Suprapubic skin (tissue), 3 donors: ENCODE measurements around the gene TMEFF2.

Experiments
- CTCF ChIP-seq, 2 donors: fragments of 200-600 bp in 1 of 2; fragments of 450-650 bp in 1 of 2; sonication (generic) in 1 of 2; IDR thresholded peaks; one replicate each; pipeline ENCODE4 v1.5.1; 2016 to 2019; ENCODE audit warnings: antibody characterized with exemption in 2 of 2, mild to moderate bottlenecking in 1 of 2, moderate library complexity in 1 of 2
- POLR2A ChIP-seq, 2 donors: fragments of 450-650 bp; IDR thresholded peaks; one replicate each; pipeline ENCODE4 v1.6.1; 2017; ENCODE audit warnings: antibody characterized with exemption in 2 of 2, mild to moderate bottlenecking in 2 of 2, moderate library complexity in 2 of 2

GRCh38 chr2:191922736-191923651 is 271.7 kb downstream of the TMEFF2 start:
- no peak for TF ChIP-seq CTCF (IDR thresholded peaks at IDR 0.05)
- TF ChIP-seq POLR2A (IDR thresholded peaks at IDR 0.05): no peak
